HL-60 (cell line): Measurements from ENCODE around the gene PRR7.
"Not testable (repeated sequence)": the region's sequence is repeated elsewhere in the genome, so short reads cannot be mapped to it uniquely, and the experiment has no call there.

Source experiments
- DNase-seq, 2 experiments: peaks; one replicate each; pipeline ENCODE4 v3.0.0-alpha.2; 2010 to 2020; ENCODE audit warnings: low read depth in 1 of 2, low spot score in 1 of 2
- H3K27ac ChIP-seq: fragments of 250-450 bp; sonication (Bioruptor Pico); replicated peaks from 2 replicates; pipeline ENCODE4 v1.5.1; 2020; ENCODE audit warnings: mild to moderate bottlenecking, moderate library complexity
- H3K27me3 ChIP-seq: fragments of 250-450 bp; sonication (Bioruptor Pico); 2 replicates; pipeline ENCODE4 v1.5.1; 2021; ENCODE audit warnings: mild to moderate bottlenecking, moderate library complexity; ENCODE audit not compliant: insufficient read depth, poor library complexity, severe bottlenecking
- H3K4me3 ChIP-seq: replicated peaks from 2 replicates; pipeline ENCODE4 v1.5.1; 2011; ENCODE audit warnings: mild to moderate bottlenecking, control low read depth, low read length; ENCODE audit not compliant: insufficient read depth
- CTCF ChIP-seq: IDR thresholded peaks from one replicate; pipeline ENCODE4 v1.5.1; 2011; ENCODE audit warnings: low read length, control low read depth, inconsistent platforms; ENCODE audit not compliant: insufficient read depth
- GABPA ChIP-seq: IDR thresholded peaks from 2 replicates; pipeline ENCODE4 v1.6.1; 2012; ENCODE audit warnings: low read depth
- POLR2AphosphoS5 ChIP-seq: IDR thresholded peaks from 2 replicates; pipeline ENCODE4 v1.6.1; 2012; ENCODE audit warnings: low read depth
- REST ChIP-seq: IDR thresholded peaks from 2 replicates; pipeline ENCODE4 v1.6.1; 2012; ENCODE audit warnings: low read depth; ENCODE audit not compliant: insufficient replicate concordance
- SPI1 ChIP-seq: IDR thresholded peaks from 2 replicates; pipeline ENCODE4 v1.6.1; 2012; ENCODE audit warnings: low read depth, mild to moderate bottlenecking, borderline replicate concordance

Gene PRR7

GRCh38 chr5:177483994-177484901 is 37.6 kb downstream of the PRR7 start:
- Histone ChIP-seq H3K4me3 (no peak overlapping the region), H3K27me3 (no peaks in the 10 kb centered on the region), H3K27ac (no peak overlapping the region)
- TF ChIP-seq POLR2AphosphoS5, result no peak; the same call in 1 of the 2 replicates
- TF ChIP-seq REST, result no peak
- no peak for DNase-seq

GRCh38 chr5:177484902-177485549 is 38.4 kb downstream of the PRR7 start:
- no peak for DNase-seq
- Histone ChIP-seq H3K4me3 (no peak overlapping the region), H3K27ac (no peak overlapping the region), H3K27me3 (no peaks in the 10 kb centered on the region)
- TF ChIP-seq POLR2AphosphoS5 (no peak), SPI1 (no peak), REST (no peak), CTCF (no peak), GABPA (no peak)

- H3K27ac ChIP-seq, DNase-seq, H3K27me3 ChIP-seq, H3K4me3 ChIP-seq: not testable (repeated sequence)
Observed at GRCh38 chr5:177485753-177486152, 39.1 kb downstream of the PRR7 start.

GRCh38 chr5:177486256-177486655 is 39.6 kb downstream of the PRR7 start:
- no peaks in the 10 kb centered on the region for H3K27me3 ChIP-seq
- TF ChIP-seq POLR2AphosphoS5 (no peak), SPI1 (no peak), GABPA (no peak), REST (no peak), CTCF (no peak)
- DNase-seq, result no peak

More at GRCh38 chr5:177486256-177486655, 39.6 kb downstream of the PRR7 start:
- H3K4me3 ChIP-seq, result no peak overlapping the region
- no peak overlapping the region for H3K27ac ChIP-seq
